Measurements from ENCODE around the gene EMP2. TPM values are rescaled to one million over a fixed set of nuclear protein-coding genes. Genes with fewer than 3 reads are reported as not detected.
"Not testable (repeated sequence)": the region's sequence is repeated elsewhere in the genome, so short reads cannot be mapped to it uniquely, and the experiment has no call there.

The EMP2 gene
- total RNA-seq, 2 experiments from 2014 or later = not detected

GRCh38 chr16:10534748-10535147 lies 45.6 kb downstream of the EMP2 start:
- Histone ChIP-seq H3K4me3 (ENCODE audit: low read length) (no peak overlapping the region), H3K27me3 (ENCODE audit: control insufficient read depth in 1 of 2, insufficient read depth in 2 of 2, low read length in 2 of 2) (no peaks in the 10 kb centered on the region), H3K9me3 (ENCODE audit: control insufficient read depth in 1 of 2, insufficient read depth in 1 of 2, low read length in 2 of 2) (no peaks in the 10 kb centered on the region), H3K4me1 (ENCODE audit: insufficient read depth, low read length) (no peaks in the 10 kb centered on the region), H3K27ac (ENCODE audit: low read depth in 1 of 2, low read length in 2 of 2) (no peak overlapping the region), H3K36me3 (ENCODE audit: insufficient read depth, low read length) (no peaks in the 10 kb centered on the region)
- ATAC-seq (ENCODE audit: poor library complexity) (no peak), DNase-seq (no peak)
- TF ChIP-seq CTCF (IDR thresholded peaks at IDR 0.05) = no peak
- no peak overlapping the region for H3K4me3 Mint-ChIP-seq
- intact Hi-C loops (cut with DNase I, micrococcal nuclease) = no loop called here
- CTCF ChIA-PET = no interaction called here
- POLR2A ChIA-PET = no interaction called here
- H3K36me3 Mint-ChIP-seq (ENCODE audit: low read depth) = no peaks in the 10 kb centered on the region
- H3K4me1 Mint-ChIP-seq (ENCODE audit: low read depth) = no peaks in the 10 kb centered on the region
- no peaks in the 10 kb centered on the region for H3K9me3 Mint-ChIP-seq
- no peak overlapping the region for H3K27ac Mint-ChIP-seq
- H3K27me3 Mint-ChIP-seq = no peaks in the 10 kb centered on the region

GRCh38 chr16:10533612-10534011 lies 46.8 kb downstream of the EMP2 start:
- intact Hi-C loops (cut with DNase I, micrococcal nuclease); H3K36me3 ChIP-seq (ENCODE audit: insufficient read depth, low read length); H3K27me3 ChIP-seq (ENCODE audit: control insufficient read depth in 1 of 2, insufficient read depth in 2 of 2, low read length in 2 of 2); H3K36me3 Mint-ChIP-seq (ENCODE audit: low read depth); H3K9me3 Mint-ChIP-seq; H3K9me3 ChIP-seq (ENCODE audit: control insufficient read depth in 1 of 2, insufficient read depth in 1 of 2, low read length in 2 of 2); DNase-seq; ATAC-seq (ENCODE audit: poor library complexity); H3K27ac Mint-ChIP-seq; H3K27ac ChIP-seq (ENCODE audit: low read depth in 1 of 2, low read length in 2 of 2); H3K4me1 ChIP-seq (ENCODE audit: insufficient read depth, low read length); H3K27me3 Mint-ChIP-seq; H3K4me3 Mint-ChIP-seq; CTCF ChIA-PET; H3K4me1 Mint-ChIP-seq (ENCODE audit: low read depth); POLR2A ChIA-PET; H3K4me3 ChIP-seq (ENCODE audit: low read length): not testable (repeated sequence)

- Histone ChIP-seq H3K27ac (ENCODE audit: low read depth in 1 of 2, low read length in 2 of 2) (no peak overlapping the region), H3K4me3 (ENCODE audit: low read length) (no peak overlapping the region), H3K36me3 (ENCODE audit: insufficient read depth, low read length) (no peaks in the 10 kb centered on the region), H3K27me3 (ENCODE audit: control insufficient read depth in 1 of 2, insufficient read depth in 2 of 2, low read length in 2 of 2) (no peaks in the 10 kb centered on the region), H3K9me3 (ENCODE audit: control insufficient read depth in 1 of 2, insufficient read depth in 1 of 2, low read length in 2 of 2) (no peaks in the 10 kb centered on the region), H3K4me1 (ENCODE audit: insufficient read depth, low read length) (no peaks in the 10 kb centered on the region)
- DNase-seq (no peak), ATAC-seq (ENCODE audit: poor library complexity) (no peak)
- Mint-ChIP-seq H3K9me3 (no peaks in the 10 kb centered on the region), H3K36me3 (ENCODE audit: low read depth) (no peaks in the 10 kb centered on the region), H3K27ac (no peak overlapping the region), H3K4me1 (ENCODE audit: low read depth) (no peaks in the 10 kb centered on the region), H3K4me3 (no peak overlapping the region), H3K27me3 (no peaks in the 10 kb centered on the region)
- ChIA-PET CTCF (no interaction called here), POLR2A (no interaction called here)
- TF ChIP-seq CTCF (IDR thresholded peaks at IDR 0.05) = no peak
- intact Hi-C loops (cut with DNase I, micrococcal nuclease) = no loop called here
Measured at GRCh38 chr16:10531582-10531981, 48.8 kb downstream of the EMP2 start.

- Histone ChIP-seq H3K36me3 (ENCODE audit: insufficient read depth, low read length) (no peaks in the 10 kb centered on the region), H3K27me3 (ENCODE audit: control insufficient read depth in 1 of 2, insufficient read depth in 2 of 2, low read length in 2 of 2) (no peaks in the 10 kb centered on the region), H3K27ac (ENCODE audit: low read depth in 1 of 2, low read length in 2 of 2) (no peak overlapping the region), H3K4me3 (ENCODE audit: low read length) (no peak overlapping the region), H3K4me1 (ENCODE audit: insufficient read depth, low read length) (no peaks in the 10 kb centered on the region), H3K9me3 (ENCODE audit: control insufficient read depth in 1 of 2, insufficient read depth in 1 of 2, low read length in 2 of 2) (no peaks in the 10 kb centered on the region)
- Mint-ChIP-seq H3K4me1 (ENCODE audit: low read depth) (no peaks in the 10 kb centered on the region), H3K4me3 (no peak overlapping the region), H3K27me3 (no peaks in the 10 kb centered on the region), H3K9me3 (no peaks in the 10 kb centered on the region), H3K27ac (no peak overlapping the region), H3K36me3 (ENCODE audit: low read depth) (no peaks in the 10 kb centered on the region)
- no peak for TF ChIP-seq CTCF (IDR thresholded peaks at IDR 0.05)
- ChIA-PET POLR2A (no interaction called here), CTCF (interaction anchor here (1.0 kb wide), 1 partner anchor 24 kb away, joined by 4 read pairs; no protein-coding TSS in a partner anchor)
- intact Hi-C loops (cut with DNase I, micrococcal nuclease) = no loop called here
- DNase-seq (no peak), ATAC-seq (ENCODE audit: poor library complexity) (no peak)
Measured at GRCh38 chr16:10530685-10531084, 49.7 kb downstream of the EMP2 start.
